MM.1S (cell line): Measurements from ENCODE around the gene FBXO5.

Source experiments
- EZH2phosphoT487 ChIP-seq: fragments of 300-600 bp; sonication (generic); IDR thresholded peaks from 2 replicates; pipeline ENCODE4 v1.6.1; 2018; ENCODE audit warnings: antibody characterized with exemption, low read length
- TF ChIP-seq, protein P1 (sequence below): fragments of 300-600 bp; sonication (generic); IDR thresholded peaks from 2 replicates; pipeline ENCODE4 v1.5.1; 2016; ENCODE audit warnings: antibody characterized with exemption, low read length, mixed read lengths

DNA sequence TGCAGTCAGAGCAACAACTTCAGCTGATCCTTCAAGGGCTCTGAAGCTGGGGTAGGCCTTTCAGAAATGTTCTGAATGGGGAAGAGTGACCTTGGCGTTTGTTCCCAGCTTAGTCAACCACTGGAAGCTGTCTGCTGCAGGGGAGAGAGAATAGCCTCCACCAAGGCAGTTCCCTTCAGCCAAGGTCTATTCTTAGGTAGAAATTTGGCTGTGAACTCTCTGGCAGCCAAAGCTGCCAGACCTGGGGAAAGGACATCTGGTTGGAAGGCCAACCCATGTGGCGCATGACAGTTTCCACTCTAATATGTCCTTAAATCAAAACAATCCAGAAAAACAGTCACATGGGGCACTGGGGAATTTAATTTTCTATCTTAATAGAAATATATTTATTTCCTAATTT is 60.1 kb downstream of the FBXO5 start:
- TF ChIP-seq, protein P1, sequence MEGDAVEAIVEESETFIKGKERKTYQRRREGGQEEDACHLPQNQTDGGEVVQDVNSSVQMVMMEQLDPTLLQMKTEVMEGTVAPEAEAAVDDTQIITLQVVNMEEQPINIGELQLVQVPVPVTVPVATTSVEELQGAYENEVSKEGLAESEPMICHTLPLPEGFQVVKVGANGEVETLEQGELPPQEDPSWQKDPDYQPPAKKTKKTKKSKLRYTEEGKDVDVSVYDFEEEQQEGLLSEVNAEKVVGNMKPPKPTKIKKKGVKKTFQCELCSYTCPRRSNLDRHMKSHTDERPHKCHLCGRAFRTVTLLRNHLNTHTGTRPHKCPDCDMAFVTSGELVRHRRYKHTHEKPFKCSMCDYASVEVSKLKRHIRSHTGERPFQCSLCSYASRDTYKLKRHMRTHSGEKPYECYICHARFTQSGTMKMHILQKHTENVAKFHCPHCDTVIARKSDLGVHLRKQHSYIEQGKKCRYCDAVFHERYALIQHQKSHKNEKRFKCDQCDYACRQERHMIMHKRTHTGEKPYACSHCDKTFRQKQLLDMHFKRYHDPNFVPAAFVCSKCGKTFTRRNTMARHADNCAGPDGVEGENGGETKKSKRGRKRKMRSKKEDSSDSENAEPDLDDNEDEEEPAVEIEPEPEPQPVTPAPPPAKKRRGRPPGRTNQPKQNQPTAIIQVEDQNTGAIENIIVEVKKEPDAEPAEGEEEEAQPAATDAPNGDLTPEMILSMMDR: no peak
- no peak for TF ChIP-seq EZH2phosphoT487
